ENCODE results near the gene YPEL1. TPM values are rescaled to one million over a fixed set of nuclear protein-coding genes. Genes with fewer than 3 reads are reported as not detected.

Gene YPEL1
- total RNA-seq, 2 experiments from 2014 or later: 18.2 to 18.8 TPM

GRCh38 chr22:21677606-21678443 is 57.8 kb downstream of the YPEL1 start:
- Histone ChIP-seq H3K79me2 (ENCODE audit: insufficient read depth, low read depth, low read length) (no peaks in the 10 kb centered on the region), H3K4me1 (ENCODE audit: insufficient read depth, low read length, poor library complexity, severe bottlenecking) (peaks cover under 1% of the 10 kb centered on the region), H3K9me3 (ENCODE audit: low read length) (no peaks in the 10 kb centered on the region), H3K9me2 (ENCODE audit: insufficient read depth, low read length) (no peaks in the 10 kb centered on the region), H3K36me3 (ENCODE audit: insufficient read depth, low read length) (peaks cover 72% of the 10 kb centered on the region), H3K27ac (ENCODE audit: low read depth, low read length, poor library complexity, severe bottlenecking) (no peak overlapping the region), H4K20me1 (ENCODE audit: insufficient read depth, low read length) (no peaks in the 10 kb centered on the region), H3K4me2 (ENCODE audit: low read length) (no peak overlapping the region), H2AFZ (ENCODE audit: low read length) (no peak overlapping the region), H3K4me3 (ENCODE audit: low read depth, low read length, poor library complexity, severe bottlenecking) (no peak overlapping the region)
- no TSS peak for BruUV-seq (replicated peaks)
- intact Hi-C loops (cut with micrococcal nuclease; ENCODE audit: unreplicated experiment): no loop called here
- TF ChIP-seq EZH2phosphoT487 (IDR thresholded peaks at IDR 0.05; ENCODE audit: borderline replicate concordance, low read depth, low read length): no peak
- TF ChIP-seq CTCF (conservative IDR thresholded peaks at IDR 0.05; ENCODE audit: low read length): no peak
- ChIA-PET CTCF (ENCODE audit: unreplicated experiment) (no interaction called here), POLR2A (no interaction called here)
- DNase-seq (ENCODE audit: low spot score): no peak

GRCh38 chr22:21674638-21675245 is 60.9 kb downstream of the YPEL1 start:
- TF ChIP-seq CTCF (conservative IDR thresholded peaks at IDR 0.05; ENCODE audit: low read length) (no peak), EZH2phosphoT487 (IDR thresholded peaks at IDR 0.05; ENCODE audit: borderline replicate concordance, low read depth, low read length) (no peak)

More at GRCh38 chr22:21674638-21675245, 60.9 kb downstream of the YPEL1 start:
- no peak for DNase-seq (ENCODE audit: low spot score)
- H4K20me1 ChIP-seq (ENCODE audit: insufficient read depth, low read length): no peaks in the 10 kb centered on the region
- BruUV-seq (replicated peaks): no TSS peak
- H3K36me3 ChIP-seq (ENCODE audit: insufficient read depth, low read length): peaks cover 79% of the 10 kb centered on the region
- H3K4me2 ChIP-seq (ENCODE audit: low read length): no peak overlapping the region
- CTCF ChIA-PET (ENCODE audit: unreplicated experiment): no interaction called here
- intact Hi-C loops (cut with micrococcal nuclease; ENCODE audit: unreplicated experiment): no loop called here
- POLR2A ChIA-PET: no interaction called here
- H3K9me2 ChIP-seq (ENCODE audit: insufficient read depth, low read length): no peaks in the 10 kb centered on the region
- H3K79me2 ChIP-seq (ENCODE audit: insufficient read depth, low read depth, low read length): peaks cover 16% of the 10 kb centered on the region; the same call in 1 of the 2 replicates
- no peaks in the 10 kb centered on the region for H3K9me3 ChIP-seq (ENCODE audit: low read length)
- no peak overlapping the region for H2AFZ ChIP-seq (ENCODE audit: low read length)
- no peak overlapping the region for H3K27ac ChIP-seq (ENCODE audit: low read depth, low read length, poor library complexity, severe bottlenecking)
- H3K4me3 ChIP-seq (ENCODE audit: low read depth, low read length, poor library complexity, severe bottlenecking): no peak overlapping the region
- H3K4me1 ChIP-seq (ENCODE audit: insufficient read depth, low read length, poor library complexity, severe bottlenecking): peaks cover 31% of the 10 kb centered on the region
